ENCODE data around the gene PDIK1L. TPM values are rescaled to one million over a fixed set of nuclear protein-coding genes. Genes with fewer than 3 reads are reported as not detected.

PDIK1L gene
- total RNA-seq, 1 experiment from 2014 or later = 11.9 TPM

DNA sequence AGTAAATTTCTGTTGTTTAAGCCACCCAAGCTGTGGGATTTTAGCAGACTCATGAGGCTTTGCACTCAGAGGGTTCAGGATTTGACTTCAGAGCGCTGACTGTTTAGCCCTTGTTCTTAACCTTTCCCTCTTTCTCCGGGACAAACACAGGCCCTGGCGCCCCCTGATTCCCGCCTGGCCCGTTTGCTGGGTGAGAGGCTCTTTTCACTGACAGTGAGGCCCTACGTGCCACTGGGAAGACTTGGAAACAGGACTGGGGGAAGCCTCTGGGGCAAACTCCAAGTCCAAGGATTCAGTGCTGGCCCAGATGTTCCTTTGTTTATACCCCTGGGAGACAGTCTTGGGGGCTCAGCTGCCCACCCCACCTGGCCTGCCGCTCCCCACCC, 32.5 kb upstream of the PDIK1L start:
- peaks cover 38% of the 10 kb centered on the region for H3K4me1 Mint-ChIP-seq (ENCODE audit: low read depth, unreplicated experiment)
- H3K27me3 Mint-ChIP-seq (ENCODE audit: unreplicated experiment) = no peaks in the 10 kb centered on the region
- no peaks in the 10 kb centered on the region for H3K36me3 Mint-ChIP-seq (ENCODE audit: insufficient read depth, unreplicated experiment)
- intact Hi-C loops (cut with micrococcal nuclease; ENCODE audit: unreplicated experiment) = no loop called here
- DNase-seq = no peak
- TF ChIP-seq, protein P1, sequence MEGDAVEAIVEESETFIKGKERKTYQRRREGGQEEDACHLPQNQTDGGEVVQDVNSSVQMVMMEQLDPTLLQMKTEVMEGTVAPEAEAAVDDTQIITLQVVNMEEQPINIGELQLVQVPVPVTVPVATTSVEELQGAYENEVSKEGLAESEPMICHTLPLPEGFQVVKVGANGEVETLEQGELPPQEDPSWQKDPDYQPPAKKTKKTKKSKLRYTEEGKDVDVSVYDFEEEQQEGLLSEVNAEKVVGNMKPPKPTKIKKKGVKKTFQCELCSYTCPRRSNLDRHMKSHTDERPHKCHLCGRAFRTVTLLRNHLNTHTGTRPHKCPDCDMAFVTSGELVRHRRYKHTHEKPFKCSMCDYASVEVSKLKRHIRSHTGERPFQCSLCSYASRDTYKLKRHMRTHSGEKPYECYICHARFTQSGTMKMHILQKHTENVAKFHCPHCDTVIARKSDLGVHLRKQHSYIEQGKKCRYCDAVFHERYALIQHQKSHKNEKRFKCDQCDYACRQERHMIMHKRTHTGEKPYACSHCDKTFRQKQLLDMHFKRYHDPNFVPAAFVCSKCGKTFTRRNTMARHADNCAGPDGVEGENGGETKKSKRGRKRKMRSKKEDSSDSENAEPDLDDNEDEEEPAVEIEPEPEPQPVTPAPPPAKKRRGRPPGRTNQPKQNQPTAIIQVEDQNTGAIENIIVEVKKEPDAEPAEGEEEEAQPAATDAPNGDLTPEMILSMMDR (IDR thresholded peaks at IDR 0.05; ENCODE audit: unreplicated experiment) = no peak
- H3K9me3 Mint-ChIP-seq (ENCODE audit: low read depth, unreplicated experiment) = no peaks in the 10 kb centered on the region
- CTCF ChIA-PET = no interaction called here
- H3K27ac Mint-ChIP-seq (ENCODE audit: unreplicated experiment) = peak overlapping the region; percentile 81
- H3K4me3 Mint-ChIP-seq (ENCODE audit: low read depth, unreplicated experiment) = peak overlapping the region; percentile 51
- no TSS peak for BruUV-seq (replicated peaks)

DNA sequence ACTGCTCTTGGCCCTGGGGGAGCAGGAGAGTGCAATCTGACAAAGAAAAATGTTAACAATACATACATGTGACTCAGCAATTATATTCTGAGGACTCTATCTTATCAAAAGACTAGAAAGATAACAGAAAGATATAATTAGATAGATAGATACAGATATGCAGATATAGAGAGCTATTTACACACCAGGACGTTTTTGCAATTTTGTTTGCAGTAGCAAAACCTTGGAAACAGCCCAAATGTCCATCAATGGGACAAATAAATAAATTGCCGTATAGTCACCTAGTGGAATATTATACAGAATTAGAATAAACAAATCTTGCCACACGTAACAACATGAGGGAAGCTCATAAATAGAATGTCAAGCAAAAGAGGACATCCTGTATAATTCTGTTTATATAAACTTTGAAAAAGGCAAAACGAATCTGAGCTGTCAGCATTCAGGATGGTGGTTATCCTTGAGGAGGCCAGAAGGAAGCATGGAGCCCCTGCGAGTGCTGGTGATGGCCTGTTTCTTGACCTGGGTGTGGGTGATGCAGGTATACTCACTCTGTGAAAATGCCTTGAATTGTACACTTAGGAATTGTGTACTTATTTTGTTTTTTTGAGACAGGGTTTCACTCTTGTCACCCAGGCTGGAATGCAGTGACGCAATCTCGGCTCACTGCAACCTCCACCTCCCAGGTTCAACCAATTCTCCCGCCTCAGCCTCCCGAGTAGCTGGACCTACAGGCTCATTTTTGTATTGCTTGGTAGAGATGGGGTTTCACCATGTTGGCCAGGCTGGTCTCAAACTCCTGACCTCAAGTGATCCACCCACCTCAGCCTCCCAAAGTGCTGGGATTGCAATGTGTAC, 31.4 kb upstream of the PDIK1L start:
- TF ChIP-seq, protein P1 (IDR thresholded peaks at IDR 0.05; ENCODE audit: unreplicated experiment) = no peak
- CTCF ChIA-PET = no interaction called here
- BruUV-seq (replicated peaks) = no TSS peak
- Mint-ChIP-seq H3K4me1 (ENCODE audit: low read depth, unreplicated experiment) (peaks cover 42% of the 10 kb centered on the region), H3K36me3 (ENCODE audit: insufficient read depth, unreplicated experiment) (no peaks in the 10 kb centered on the region), H3K9me3 (ENCODE audit: low read depth, unreplicated experiment) (no peaks in the 10 kb centered on the region), H3K4me3 (ENCODE audit: low read depth, unreplicated experiment) (no peak overlapping the region), H3K27me3 (ENCODE audit: unreplicated experiment) (no peaks in the 10 kb centered on the region), H3K27ac (ENCODE audit: unreplicated experiment) (no peak overlapping the region)
- intact Hi-C loops (cut with micrococcal nuclease; ENCODE audit: unreplicated experiment) = no loop called here
- no peak for DNase-seq

DNA sequence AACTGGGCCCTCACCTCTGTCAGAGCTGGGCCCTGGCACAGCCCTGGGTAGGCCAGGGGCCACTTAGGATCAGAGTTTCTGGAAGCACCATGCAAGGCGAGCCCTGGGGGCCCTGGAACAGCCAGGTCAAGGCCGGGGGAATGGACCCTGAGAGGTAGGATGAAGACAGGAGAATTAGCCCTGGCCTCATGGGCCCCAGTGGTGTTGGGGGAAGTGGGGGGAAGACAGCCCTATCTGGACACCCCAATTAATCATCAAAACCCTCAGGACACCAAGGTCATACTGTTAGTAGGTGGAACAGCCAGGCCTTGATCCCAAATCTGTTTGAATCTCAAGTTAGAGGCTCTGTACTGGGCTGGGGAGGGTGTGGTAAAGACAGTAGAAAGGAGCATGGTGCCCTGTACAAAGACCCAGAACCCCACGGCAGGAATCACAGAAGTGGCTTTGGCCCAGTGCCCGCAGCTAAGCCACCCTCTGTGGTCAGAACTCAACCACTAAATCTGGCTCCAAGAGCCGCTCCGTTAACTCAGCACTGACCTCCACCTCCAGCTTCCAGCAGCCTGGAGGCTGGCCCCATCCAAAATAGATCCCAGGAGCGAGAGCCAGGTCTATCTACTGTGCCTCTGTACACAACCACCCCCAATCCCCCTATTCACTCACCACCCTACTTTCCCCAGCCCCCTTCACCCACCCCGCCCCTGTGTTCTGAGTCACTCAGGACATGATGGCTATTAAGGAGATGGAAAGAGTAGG, 30.2 kb upstream of the PDIK1L start:
- DNase-seq = no peak
- no peaks in the 10 kb centered on the region for H3K27me3 Mint-ChIP-seq (ENCODE audit: unreplicated experiment)
- H3K4me1 Mint-ChIP-seq (ENCODE audit: low read depth, unreplicated experiment) = peaks cover 32% of the 10 kb centered on the region
- no TSS peak for BruUV-seq (replicated peaks)
- CTCF ChIA-PET = no interaction called here
- intact Hi-C loops (cut with micrococcal nuclease; ENCODE audit: unreplicated experiment) = no loop called here
- H3K9me3 Mint-ChIP-seq (ENCODE audit: low read depth, unreplicated experiment) = no peaks in the 10 kb centered on the region
- H3K27ac Mint-ChIP-seq (ENCODE audit: unreplicated experiment) = no peak overlapping the region
- TF ChIP-seq, protein P1 (IDR thresholded peaks at IDR 0.05; ENCODE audit: unreplicated experiment) = no peak
- no peaks in the 10 kb centered on the region for H3K36me3 Mint-ChIP-seq (ENCODE audit: insufficient read depth, unreplicated experiment)
- H3K4me3 Mint-ChIP-seq (ENCODE audit: low read depth, unreplicated experiment) = no peak overlapping the region

DNA sequence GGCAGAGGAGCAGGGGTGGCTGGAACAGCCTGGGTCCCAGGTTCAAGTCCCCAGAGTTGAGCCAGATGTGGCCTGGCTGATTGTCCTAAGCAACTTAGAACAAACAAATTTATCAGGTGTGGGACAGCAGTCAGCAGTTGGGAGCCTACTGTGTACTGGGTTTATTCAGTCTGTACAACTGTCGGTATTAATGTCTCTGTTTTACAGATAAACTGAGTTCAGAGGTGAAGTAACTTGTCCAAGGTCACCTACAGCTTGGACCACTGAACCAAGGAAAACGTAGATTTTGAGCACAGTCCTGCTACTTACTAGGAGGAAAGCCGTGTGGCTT, 29.6 kb upstream of the PDIK1L start:
- CTCF ChIA-PET = no interaction called here
- intact Hi-C loops (cut with micrococcal nuclease; ENCODE audit: unreplicated experiment) = no loop called here
- BruUV-seq (replicated peaks) = no TSS peak
- no peaks in the 10 kb centered on the region for H3K9me3 Mint-ChIP-seq (ENCODE audit: low read depth, unreplicated experiment)
- no peak overlapping the region for H3K27ac Mint-ChIP-seq (ENCODE audit: unreplicated experiment)
- H3K4me1 Mint-ChIP-seq (ENCODE audit: low read depth, unreplicated experiment) = peaks cover 30% of the 10 kb centered on the region
- TF ChIP-seq, protein P1 (IDR thresholded peaks at IDR 0.05; ENCODE audit: unreplicated experiment) = no peak
- H3K36me3 Mint-ChIP-seq (ENCODE audit: insufficient read depth, unreplicated experiment) = no peaks in the 10 kb centered on the region
- no peaks in the 10 kb centered on the region for H3K27me3 Mint-ChIP-seq (ENCODE audit: unreplicated experiment)
- DNase-seq = no peak
- no peak overlapping the region for H3K4me3 Mint-ChIP-seq (ENCODE audit: low read depth, unreplicated experiment)
